Thoracic aorta (tissue), 2 donors: ENCODE data around the gene AKAP11. TPM values are rescaled to one million over a fixed set of nuclear protein-coding genes. Genes with fewer than 3 reads are reported as not detected.

ENCODE experiments used
- ATAC-seq: fragments of 150-250 bp; one replicate; pipeline ENCODE4 v1.8.0; 2017; ENCODE audit warnings: low read depth; ENCODE audit not compliant: insufficient number of reproducible peaks, low FRiP score
- DNase-seq: peaks from one replicate; pipeline ENCODE4 v3.0.0-alpha.2; 2020; ENCODE audit warnings: low spot score
- H3K27ac ChIP-seq, 2 donors: fragments of 200-600 bp; sonication (generic); 1 replicate in 1 of 2; 2 replicates in 1 of 2; pipeline ENCODE4 v1.5.1; 2016; ENCODE audit warnings: mild to moderate bottlenecking in 2 of 2, moderate library complexity in 2 of 2
- H3K27me3 ChIP-seq: fragments of 200-600 bp; sonication (generic); replicated peaks from 2 replicates; pipeline ENCODE4 v1.6.0; 2016; ENCODE audit warnings: mild to moderate bottlenecking; ENCODE audit not compliant: insufficient read depth
- H3K36me3 ChIP-seq: fragments of 200-600 bp; sonication (generic); one replicate; pipeline ENCODE4 v1.5.1; 2016
- H3K4me1 ChIP-seq, 2 donors: fragments of 200-600 bp; sonication (generic); 1 replicate in 1 of 2; 2 replicates in 1 of 2; pipeline versions ENCODE4 v1.5.1 to v1.6.0; 2016; ENCODE audit warnings: low read depth in 2 of 2, mild to moderate bottlenecking in 1 of 2; ENCODE audit not compliant: control insufficient read depth in 1 of 2
- H3K4me3 ChIP-seq: fragments of 200-600 bp; sonication (generic); 2 replicates; pipeline ENCODE4 v1.5.1; 2016; ENCODE audit warnings: mild to moderate bottlenecking
- H3K9me3 ChIP-seq: fragments of 200-600 bp; sonication (generic); 2 replicates; pipeline ENCODE4 v1.5.1; 2016
- CTCF ChIP-seq: fragments of 200-600 bp; sonication (generic); IDR thresholded peaks from one replicate; pipeline ENCODE4 v1.5.1; 2019; ENCODE audit warnings: antibody characterized with exemption
- total RNA-seq, 2 donors: library from RNA; depleted of rRNA; stranded (reverse); fragments of >200 nt; gene quantifications; one replicate each; pipeline versions ENCODE4 v1.1.0 to v1.2.3, GENCODE V29; 2016

The AKAP11 gene
- total RNA-seq, 2 donors from 2014 or later: 28.7 to 37.1 TPM

GRCh38 chr13:42284068-42284467, 12.1 kb downstream of the AKAP11 start:
- DNase-seq: no peak
- H3K27ac ChIP-seq: no peak overlapping the region
- no peak for TF ChIP-seq CTCF

GRCh38 chr13:42298392-42298791, 26.4 kb downstream of the AKAP11 start:
- Histone ChIP-seq H3K36me3 (peaks cover 31% of the 10 kb centered on the region), H3K4me1 (no peaks in the 10 kb centered on the region), H3K27ac (no peak overlapping the region), H3K27me3 (no peaks in the 10 kb centered on the region), H3K4me3 (no peak overlapping the region), H3K9me3 (no peaks in the 10 kb centered on the region)
- ATAC-seq: no peak
- no peak for TF ChIP-seq CTCF
- DNase-seq: no peak

More at GRCh38 chr13:42284068-42284467, 12.1 kb downstream of the AKAP11 start:
- Histone ChIP-seq H3K9me3 (no peaks in the 10 kb centered on the region), H3K4me3 (no peak overlapping the region), H3K36me3 (no peaks in the 10 kb centered on the region), H3K4me1 (peaks cover 0 to 16% of the 10 kb centered on the region in 2 donors), H3K27me3 (no peaks in the 10 kb centered on the region)
- no peak for ATAC-seq

- no peak for TF ChIP-seq CTCF
- no peaks in the 10 kb centered on the region for H3K27me3 ChIP-seq
- H3K9me3 ChIP-seq: no peaks in the 10 kb centered on the region
- no peak for DNase-seq
- no peaks in the 10 kb centered on the region for H3K4me1 ChIP-seq
- H3K36me3 ChIP-seq: peaks cover 13% of the 10 kb centered on the region
- H3K27ac ChIP-seq: no peak overlapping the region
- no peak overlapping the region for H3K4me3 ChIP-seq
- ATAC-seq: no peak
Observed at GRCh38 chr13:42305503-42305902, 33.6 kb downstream of the AKAP11 start.

- no peak overlapping the region for H3K27ac ChIP-seq
- no peak for ATAC-seq
- DNase-seq: no peak
- no peaks in the 10 kb centered on the region for H3K4me1 ChIP-seq
- H3K4me3 ChIP-seq: no peak overlapping the region
- H3K9me3 ChIP-seq: no peaks in the 10 kb centered on the region
- no peak for TF ChIP-seq CTCF
- no peaks in the 10 kb centered on the region for H3K27me3 ChIP-seq
- H3K36me3 ChIP-seq: peaks cover 3% of the 10 kb centered on the region
Observed at GRCh38 chr13:42307461-42307860, 35.5 kb downstream of the AKAP11 start.

GRCh38 chr13:42312817-42313431, 41.0 kb downstream of the AKAP11 start:
- Histone ChIP-seq H3K4me1 (no peaks in the 10 kb centered on the region), H3K36me3 (peaks cover 5% of the 10 kb centered on the region), H3K27ac (no peak overlapping the region), H3K27me3 (no peaks in the 10 kb centered on the region), H3K4me3 (no peak overlapping the region), H3K9me3 (no peaks in the 10 kb centered on the region)
- ATAC-seq: no peak
- no peak for TF ChIP-seq CTCF
- DNase-seq: no peak
